HT-29 (cell line): Measurements from ENCODE around the gene CDKAL1. TPM values are rescaled to one million over a fixed set of nuclear protein-coding genes. Genes with fewer than 3 reads are reported as not detected.

ENCODE experiments used
- DNase-seq: peaks from one replicate; pipeline ENCODE4 v3.0.0-alpha.2; 2015; ENCODE audit warnings: low spot score
- total RNA-seq: library from RNA; depleted of rRNA; stranded (reverse); fragments of >200 nt; shearing (Covaris generic); gene quantifications from 2 replicates; pipeline ENCODE4 v1.2.3, GENCODE V29; 2014

CDKAL1 gene
- total RNA-seq, 1 experiment from 2014 or later = 9.8 TPM

- DNase-seq = no peak
Measured at GRCh38 chr6:20835315-20836010, 301.2 kb downstream of the CDKAL1 start.

- no peak for DNase-seq
Measured at GRCh38 chr6:20837189-20837588, 302.9 kb downstream of the CDKAL1 start.

GRCh38 chr6:20838113-20838512 is 303.9 kb downstream of the CDKAL1 start:
- no peak for DNase-seq

- DNase-seq = peak; percentile 17
Measured at GRCh38 chr6:20839630-20840029, 305.4 kb downstream of the CDKAL1 start.

GRCh38 chr6:20840675-20841074 is 306.4 kb downstream of the CDKAL1 start:
- no peak for DNase-seq

- no peak for DNase-seq
Measured at GRCh38 chr6:20841806-20842205, 307.5 kb downstream of the CDKAL1 start.

GRCh38 chr6:20845592-20845991 is 311.3 kb downstream of the CDKAL1 start:
- DNase-seq = no peak

GRCh38 chr6:20846602-20847028 is 312.4 kb downstream of the CDKAL1 start:
- no peak for DNase-seq

GRCh38 chr6:20847904-20848303 is 313.6 kb downstream of the CDKAL1 start:
- DNase-seq = no peak

GRCh38 chr6:20850686-20851416 is 316.6 kb downstream of the CDKAL1 start:
- no peak for DNase-seq

- no peak for DNase-seq
Measured at GRCh38 chr6:20851795-20852194, 317.5 kb downstream of the CDKAL1 start.

- no peak for DNase-seq
Measured at GRCh38 chr6:20853828-20854227, 319.6 kb downstream of the CDKAL1 start.

- no peak for DNase-seq
Measured at GRCh38 chr6:20856681-20857288, 322.5 kb downstream of the CDKAL1 start.

GRCh38 chr6:20861481-20861880 is 327.2 kb downstream of the CDKAL1 start:
- no peak for DNase-seq

GRCh38 chr6:20866036-20866435 is 331.8 kb downstream of the CDKAL1 start:
- no peak for DNase-seq

GRCh38 chr6:20866935-20867703 is 332.9 kb downstream of the CDKAL1 start:
- DNase-seq = no peak

GRCh38 chr6:20868397-20869096 is 334.3 kb downstream of the CDKAL1 start:
- DNase-seq = no peak

- DNase-seq = no peak
Measured at GRCh38 chr6:20870021-20870420, 335.8 kb downstream of the CDKAL1 start.

- DNase-seq = no peak
Measured at GRCh38 chr6:20870493-20870892, 336.2 kb downstream of the CDKAL1 start.

GRCh38 chr6:20873425-20874190 is 339.4 kb downstream of the CDKAL1 start:
- peak; percentile 16 for DNase-seq
